22Rv1 (cell line): ENCODE measurements around the gene NAA15.
A peak's percentile ranks its signal among the peaks of the same experiment; 100 is the strongest.
"Not testable (repeated sequence)": the region's sequence is repeated elsewhere in the genome, so short reads cannot be mapped to it uniquely, and the experiment has no call there.

Experiments used
- H3K27ac ChIP-seq: fragments of 450-650 bp; 2 replicates; pipeline ENCODE4 v1.5.1; 2017
- CTCF ChIP-seq: fragments of 450-650 bp; IDR thresholded peaks from 2 replicates; pipeline ENCODE4 v1.5.1; 2017; ENCODE audit warnings: mild to moderate bottlenecking
- ZFX ChIP-seq: fragments of 450-650 bp; IDR thresholded peaks from 2 replicates; pipeline ENCODE4 v1.6.1; 2017; ENCODE audit warnings: antibody characterized with exemption, borderline replicate concordance

NAA15 gene

GRCh38 chr4:139392797-139393196 lies 91.5 kb downstream of the NAA15 start:
- no peak overlapping the region for H3K27ac ChIP-seq
- no peak for TF ChIP-seq ZFX
- no peak for TF ChIP-seq CTCF

GRCh38 chr4:139401368-139401767 lies 100.1 kb downstream of the NAA15 start:
- TF ChIP-seq CTCF (no peak), ZFX (no peak)
- H3K27ac ChIP-seq, result no peak overlapping the region

GRCh38 chr4:139402436-139402835 lies 101.1 kb downstream of the NAA15 start:
- TF ChIP-seq ZFX, result no peak
- TF ChIP-seq CTCF, result no peak
- H3K27ac ChIP-seq, result no peak overlapping the region

DNA sequence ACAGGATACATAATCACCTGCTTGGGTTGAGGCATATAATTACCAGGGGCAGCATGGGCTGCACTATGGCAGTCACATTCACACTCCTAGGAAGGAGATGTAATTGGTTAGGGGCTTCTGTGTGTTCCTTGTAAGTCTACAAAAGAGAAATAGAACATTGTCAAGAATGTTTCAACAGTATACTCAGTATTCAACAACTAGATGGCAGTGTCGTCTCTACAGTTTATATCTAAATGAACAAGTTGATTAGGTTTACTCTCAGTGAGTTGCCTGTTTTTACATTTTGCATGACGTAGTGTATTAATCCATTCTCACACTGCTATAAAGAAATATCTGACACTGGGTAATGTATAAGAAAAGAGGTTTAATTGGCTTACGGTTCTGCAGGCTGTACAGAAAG lies 102.2 kb downstream of the NAA15 start:
- TF ChIP-seq CTCF (peak; percentile 25; the same call in 1 of the 2 replicates), ZFX (no peak)
- no peak overlapping the region for H3K27ac ChIP-seq

DNA sequence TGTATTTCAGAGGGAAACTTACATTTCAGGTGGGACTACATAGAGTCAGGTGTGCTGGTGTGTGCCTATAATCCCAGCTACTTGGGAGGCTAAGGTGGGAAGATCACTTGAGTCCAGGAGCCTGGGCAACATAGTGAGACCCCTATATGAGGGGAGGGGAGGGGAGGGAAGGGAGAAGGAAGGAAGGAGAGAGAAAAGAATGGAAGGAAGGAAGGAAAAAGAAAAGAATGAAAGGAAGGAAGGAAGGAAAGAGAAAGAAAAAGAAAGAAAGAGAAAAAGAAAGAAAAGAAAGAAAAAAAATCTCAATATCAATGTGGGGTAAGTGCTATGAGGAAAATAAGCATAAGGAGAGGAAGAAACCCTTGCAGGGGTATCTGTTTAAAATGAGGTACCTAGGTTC lies 109.0 kb downstream of the NAA15 start:
- TF ChIP-seq CTCF (no peak), ZFX (no peak)

DNA sequence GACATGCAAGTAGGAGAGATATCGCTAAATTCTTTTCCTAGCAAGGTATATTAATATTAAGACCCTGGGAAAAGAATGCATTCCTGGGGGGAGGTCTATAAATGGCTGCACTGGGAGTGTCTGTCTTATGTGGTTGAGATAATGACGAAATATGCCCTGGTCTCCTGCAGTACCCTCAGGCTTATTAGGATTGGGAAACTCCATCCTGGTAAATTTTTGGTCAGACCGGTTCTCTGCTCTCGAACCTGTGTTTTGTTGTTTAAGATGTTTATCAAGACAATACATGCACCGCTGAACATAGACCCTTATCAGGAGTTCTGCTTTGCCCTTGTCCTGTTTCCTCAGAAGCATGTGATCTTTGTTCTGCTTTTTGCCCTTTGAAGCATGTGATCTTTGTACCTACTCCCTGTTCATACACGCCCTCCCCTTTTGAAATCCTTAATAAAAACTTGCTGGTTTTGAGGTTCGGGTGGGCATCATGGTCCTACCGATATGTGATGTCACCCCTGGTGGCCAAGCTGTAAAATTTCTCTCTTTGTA lies 113.4 kb downstream of the NAA15 start:
- not testable (repeated sequence) for H3K27ac ChIP-seq

More for the DNA sequence above, 109.0 kb downstream of the NAA15 start:
- no peak overlapping the region for H3K27ac ChIP-seq

DNA sequence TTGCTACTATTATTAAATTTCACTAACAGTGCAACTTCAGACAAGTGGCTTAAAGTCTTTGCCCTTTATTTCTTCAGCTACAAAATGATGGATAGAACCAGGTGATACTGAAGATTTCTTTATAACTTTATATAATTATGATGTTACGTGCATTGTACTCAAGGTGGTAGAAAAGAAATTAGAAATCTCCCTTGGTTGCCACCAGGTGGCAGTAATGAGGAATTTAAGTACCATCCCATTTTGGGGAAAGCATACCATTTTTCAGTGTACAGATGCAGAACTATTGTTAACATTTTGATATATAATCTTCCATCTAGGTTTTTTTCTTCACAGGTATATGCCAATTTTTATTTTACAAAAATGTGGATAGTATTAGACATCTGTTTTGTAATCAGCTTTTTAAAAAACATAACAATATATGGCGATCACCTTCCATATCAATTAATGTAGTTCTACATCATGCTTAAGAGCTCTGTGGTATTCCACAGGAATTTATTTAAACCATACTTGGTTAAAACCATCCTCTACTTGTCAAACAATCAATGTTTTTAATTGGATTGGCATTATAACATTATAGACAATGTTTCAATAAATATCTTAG lies 114.9 kb downstream of the NAA15 start:
- H3K27ac ChIP-seq, result no peak overlapping the region

More for the DNA sequence above, 114.9 kb downstream of the NAA15 start:
- TF ChIP-seq ZFX (no peak), CTCF (peak; percentile 81)
